ENCODE measurements around the gene NEDD9.

- no peak for TF ChIP-seq CTCF (IDR thresholded peaks at IDR 0.05; ENCODE audit: insufficient read depth, low read length, poor library complexity, severe bottlenecking)
- TF ChIP-seq EZH2phosphoT487 (conservative IDR thresholded peaks at IDR 0.05; ENCODE audit: low read length), result no peak
Observed at GRCh38 chr6:11265932-11266331, 33.5 kb upstream of the NEDD9 start.

Data from SU-DHL-6 (cell line).